Lung microvascular endothelial cell (primary cell): ENCODE data around the gene SLC7A8. TPM values are rescaled to one million over a fixed set of nuclear protein-coding genes. Genes with fewer than 3 reads are reported as not detected.

Source experiments
- DNase-seq, 2 donors: peaks; one replicate each; pipeline versions ENCODE4 v3.0.0 to v3.0.0-alpha.2; 2010; ENCODE audit warnings: low read depth in 2 of 2
- total RNA-seq: library from RNA; depleted of rRNA; stranded (reverse); fragments of >200 nt; gene quantifications from 2 replicates; pipeline ENCODE4 v1.2.1, GENCODE V29; 2014

The SLC7A8 gene
- total RNA-seq, 1 donor from 2014 or later: not detected

DNA sequence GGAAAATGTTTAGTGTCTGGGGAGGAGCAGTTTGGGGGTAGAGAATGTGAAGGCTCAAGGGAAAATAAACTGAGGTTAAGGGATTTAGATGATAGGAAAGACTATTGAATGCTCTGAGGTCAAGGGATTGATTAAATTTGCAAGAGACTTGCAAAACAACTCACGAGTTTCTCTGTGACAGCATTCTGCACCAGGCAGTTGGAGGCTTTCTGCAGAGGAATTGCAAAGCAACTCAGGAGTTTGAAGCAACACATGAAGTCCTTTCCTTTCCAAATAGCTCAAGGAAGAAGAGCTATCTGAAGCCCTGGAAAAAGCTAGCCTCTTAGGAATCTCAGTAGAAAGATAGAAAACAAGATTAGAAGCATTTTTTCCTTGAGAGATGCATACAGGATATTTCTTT lies 23.9 kb downstream of the SLC7A8 start:
- no peak for DNase-seq

GRCh38 chr14:23158779-23159178 lies 24.7 kb downstream of the SLC7A8 start:
- DNase-seq: no peak

- DNase-seq: peak; percentile 34 to 65
Measured at GRCh38 chr14:23154964-23155587, 28.4 kb downstream of the SLC7A8 start.

- DNase-seq: peak in 1 of 2 donors; percentile 50
Measured at GRCh38 chr14:23153851-23154796, 29.3 kb downstream of the SLC7A8 start.

DNA sequence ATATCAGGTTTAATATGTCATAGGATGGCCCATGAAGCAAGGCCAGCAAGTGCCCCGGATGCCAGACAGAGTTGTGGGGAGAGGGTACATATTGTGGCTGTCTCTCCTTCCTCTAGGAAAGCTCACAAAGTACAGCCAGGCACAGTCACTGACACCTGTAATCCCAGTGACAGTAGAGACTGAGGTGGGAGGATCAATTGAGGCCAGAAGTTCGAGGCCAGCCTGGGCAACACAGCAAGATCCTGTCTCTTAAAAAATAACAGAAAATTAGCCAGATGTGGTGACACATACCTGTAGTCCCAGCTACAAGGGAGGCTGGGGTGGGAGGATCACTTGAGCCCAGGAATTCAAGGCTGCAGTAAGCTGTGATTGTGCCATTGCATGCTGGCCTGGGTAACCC lies 32.1 kb downstream of the SLC7A8 start:
- no peak for DNase-seq

GRCh38 chr14:23149745-23150144 lies 33.7 kb downstream of the SLC7A8 start:
- DNase-seq: no peak

DNA sequence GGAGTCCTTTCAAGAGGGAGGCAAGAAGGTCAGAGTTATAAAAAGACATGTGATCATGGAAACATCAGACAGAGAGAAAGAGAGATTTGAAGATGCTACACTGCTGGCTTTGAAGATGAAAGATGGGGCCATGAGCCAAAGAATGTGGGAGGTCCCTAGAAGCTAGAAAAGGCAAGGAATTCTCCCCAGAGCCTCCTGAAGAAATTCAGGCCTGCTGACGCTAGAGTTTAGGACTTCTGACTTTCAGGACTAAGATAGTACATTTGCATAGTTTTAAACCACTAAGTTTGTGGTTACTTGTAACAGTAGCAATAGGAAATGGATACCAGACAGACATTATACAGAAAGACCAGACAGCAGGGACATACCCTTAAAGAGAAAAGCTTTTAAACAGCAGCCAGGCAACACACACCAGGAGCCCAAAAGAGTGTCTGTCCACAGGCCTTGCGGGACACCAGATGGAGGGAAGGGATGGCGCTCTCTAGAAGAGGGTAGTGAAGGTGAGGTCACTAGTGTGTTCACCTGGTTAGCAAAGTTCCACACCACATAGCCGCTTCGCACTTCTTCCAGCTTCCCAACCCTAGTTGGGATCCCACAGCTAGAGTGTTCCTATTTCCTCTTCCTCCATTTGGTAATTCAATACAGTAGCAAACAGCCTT lies 34.7 kb downstream of the SLC7A8 start:
- DNase-seq: no peak

DNA sequence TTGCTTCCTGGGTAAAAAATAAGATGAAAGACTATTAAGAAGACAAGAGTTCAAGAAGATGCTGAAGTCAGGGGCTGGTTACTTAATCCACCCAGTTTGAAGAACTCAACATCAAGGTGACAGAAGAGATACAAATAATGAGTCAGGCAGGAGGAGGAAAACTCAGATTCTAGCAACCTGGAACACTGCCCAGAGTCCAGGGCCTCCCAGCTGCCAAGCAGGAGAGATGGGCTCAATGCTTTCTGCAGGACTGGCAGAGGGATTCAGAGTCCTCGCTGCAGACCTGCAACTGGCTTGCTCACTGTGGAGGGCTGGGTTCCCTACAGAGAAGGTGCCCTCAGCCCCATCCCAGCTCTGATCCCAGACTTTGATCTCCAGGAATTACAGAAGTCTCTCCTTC lies 35.8 kb downstream of the SLC7A8 start:
- peak in 1 of 2 donors; percentile 19 for DNase-seq

DNA sequence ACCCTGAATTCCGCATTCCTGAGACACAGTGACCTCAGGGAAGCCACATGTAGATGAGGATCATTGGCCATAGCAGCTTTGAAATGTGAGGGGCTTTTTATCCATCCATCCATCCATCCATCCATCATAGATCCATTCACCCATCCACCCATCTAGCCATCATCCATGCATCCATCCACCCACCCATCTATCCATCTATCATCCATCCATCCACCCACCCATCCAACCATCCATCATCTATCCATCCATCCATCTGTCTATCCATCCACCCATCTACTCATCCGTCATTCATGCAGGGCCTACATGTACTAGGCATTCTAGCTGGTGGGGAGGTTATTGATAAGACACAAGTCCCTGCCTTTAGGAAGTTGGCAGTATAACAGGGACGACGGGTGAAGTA lies 36.5 kb downstream of the SLC7A8 start:
- no peak for DNase-seq

DNA sequence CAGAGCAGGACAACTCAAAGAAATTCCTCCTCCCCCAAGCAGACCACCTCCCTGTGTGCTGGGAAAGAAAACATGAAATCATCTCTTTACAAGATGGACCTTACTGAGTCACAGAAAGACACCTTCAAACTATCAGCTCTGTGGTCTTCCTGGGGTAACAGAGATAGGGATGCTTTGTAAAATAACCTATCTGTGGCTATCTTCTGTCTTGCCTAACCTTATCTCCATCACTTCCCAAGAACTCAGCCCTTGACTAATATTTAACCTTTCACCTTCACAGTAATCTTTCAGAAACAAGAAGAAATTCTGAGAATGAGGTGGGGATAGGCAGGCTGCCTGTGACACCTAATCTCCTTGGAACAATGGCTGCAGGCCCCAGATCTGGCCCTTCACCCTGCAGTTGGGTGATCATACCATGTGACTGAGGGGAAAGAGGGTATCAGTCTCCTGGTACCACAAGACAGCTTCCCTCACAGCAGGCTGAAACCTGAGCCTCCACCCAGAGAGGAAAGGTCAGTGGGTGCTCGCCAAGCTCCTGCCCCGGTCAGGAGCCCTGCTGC lies 37.0 kb downstream of the SLC7A8 start:
- DNase-seq: no peak

DNA sequence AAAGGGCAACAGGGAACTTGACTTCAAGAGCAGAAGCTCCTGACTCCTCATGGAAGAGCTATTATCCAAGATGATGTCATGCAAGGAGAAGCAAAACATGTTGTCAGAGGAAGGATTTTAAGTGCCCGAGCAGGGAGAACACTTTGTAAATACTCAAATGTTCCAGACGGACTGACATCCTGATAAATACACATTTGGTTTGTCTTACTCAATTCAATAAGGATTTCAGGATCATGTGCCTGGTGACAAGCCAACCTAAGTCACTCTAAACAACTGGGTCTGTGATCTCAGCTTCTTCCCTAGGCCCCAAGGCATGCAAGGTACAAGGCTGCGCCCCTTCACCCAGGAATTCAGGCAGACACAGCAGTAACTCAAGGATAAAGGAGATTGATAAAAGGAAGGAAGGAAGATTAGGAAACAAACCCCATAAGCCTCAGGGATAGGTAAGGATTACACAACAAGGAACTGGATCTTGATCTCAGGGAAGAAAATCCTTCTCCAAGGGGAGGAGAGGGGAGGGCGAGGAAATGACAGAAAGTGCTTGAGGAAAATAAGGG lies 37.6 kb downstream of the SLC7A8 start:
- DNase-seq: no peak

DNA sequence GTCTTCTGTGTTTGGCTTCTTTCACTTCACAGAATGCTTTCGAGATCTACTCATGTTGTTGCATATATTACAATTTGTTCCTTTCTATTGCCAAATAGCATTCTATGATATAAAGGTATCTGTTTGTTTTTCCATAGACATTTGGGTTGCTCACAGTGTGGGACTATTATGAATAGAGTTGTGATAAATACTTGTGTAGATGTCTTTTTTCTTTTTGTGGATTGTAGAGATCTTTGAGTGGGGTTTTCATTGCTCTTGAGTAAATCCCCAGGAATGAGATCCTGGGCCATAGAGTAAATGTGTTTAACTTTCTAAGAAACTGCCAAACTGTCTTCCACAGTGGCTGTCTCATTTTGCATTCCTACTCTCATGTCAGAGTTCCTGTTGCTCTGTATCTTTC lies 39.5 kb downstream of the SLC7A8 start:
- DNase-seq: no peak

DNA sequence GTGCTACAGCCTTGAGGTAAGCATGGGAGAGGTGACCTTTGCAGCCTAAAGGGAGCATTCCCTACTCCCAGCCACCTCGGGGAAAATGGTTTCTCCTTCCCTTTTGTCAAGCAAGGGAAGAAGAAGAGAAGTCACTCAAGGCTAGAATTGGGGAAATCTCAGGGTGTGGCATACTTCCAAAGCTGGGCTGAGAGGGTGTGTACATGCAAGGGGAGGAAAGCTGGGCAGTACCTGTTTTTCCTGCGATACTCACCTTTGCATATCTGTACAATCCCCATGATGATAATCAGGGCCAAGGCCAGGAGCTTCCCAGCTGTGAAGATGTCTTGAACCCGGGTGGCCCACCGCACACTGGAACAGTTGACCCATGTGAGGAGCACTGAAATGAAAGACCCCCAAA lies 40.6 kb downstream of the SLC7A8 start:
- DNase-seq: no peak

DNA sequence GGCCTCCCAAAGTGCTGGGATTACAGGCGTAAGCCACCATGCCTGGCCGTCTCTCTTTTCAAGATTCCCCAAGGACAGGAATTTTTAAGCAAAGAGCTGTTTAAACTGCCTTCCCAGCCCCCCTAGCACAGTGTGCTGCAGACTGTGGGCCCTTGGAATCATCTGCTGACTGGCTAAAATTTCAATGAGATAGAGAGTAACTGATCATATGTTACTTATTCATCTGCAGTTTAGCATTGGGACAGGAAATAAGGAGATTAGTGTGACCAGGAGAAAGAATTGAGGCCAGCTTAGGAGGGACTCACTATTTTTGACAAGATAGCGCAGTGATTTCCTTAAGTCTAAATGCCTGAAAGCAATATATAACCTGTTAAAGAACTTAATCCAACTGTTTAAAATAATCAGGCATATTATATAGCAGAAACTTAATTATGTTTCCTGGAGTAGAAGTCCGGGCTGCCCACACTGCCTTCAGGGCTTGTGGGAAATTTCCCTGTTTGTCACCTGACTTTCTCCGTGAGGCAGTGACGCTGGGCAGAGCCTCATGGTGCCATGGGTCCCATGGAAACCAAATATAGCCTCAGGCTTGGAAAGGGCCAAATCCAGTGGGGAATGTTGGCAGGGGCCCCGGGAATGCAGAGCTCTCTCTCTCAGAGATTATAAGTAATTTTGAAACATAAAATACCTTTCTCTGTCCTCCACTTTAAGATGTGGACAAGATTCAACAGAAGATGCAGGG lies 41.6 kb downstream of the SLC7A8 start:
- peak in 1 of 2 donors; percentile 43 for DNase-seq

- DNase-seq: no peak
Measured at GRCh38 chr14:23140371-23140770, 43.1 kb downstream of the SLC7A8 start.

- DNase-seq: no peak
Measured at GRCh38 chr14:23139874-23140273, 43.6 kb downstream of the SLC7A8 start.

DNA sequence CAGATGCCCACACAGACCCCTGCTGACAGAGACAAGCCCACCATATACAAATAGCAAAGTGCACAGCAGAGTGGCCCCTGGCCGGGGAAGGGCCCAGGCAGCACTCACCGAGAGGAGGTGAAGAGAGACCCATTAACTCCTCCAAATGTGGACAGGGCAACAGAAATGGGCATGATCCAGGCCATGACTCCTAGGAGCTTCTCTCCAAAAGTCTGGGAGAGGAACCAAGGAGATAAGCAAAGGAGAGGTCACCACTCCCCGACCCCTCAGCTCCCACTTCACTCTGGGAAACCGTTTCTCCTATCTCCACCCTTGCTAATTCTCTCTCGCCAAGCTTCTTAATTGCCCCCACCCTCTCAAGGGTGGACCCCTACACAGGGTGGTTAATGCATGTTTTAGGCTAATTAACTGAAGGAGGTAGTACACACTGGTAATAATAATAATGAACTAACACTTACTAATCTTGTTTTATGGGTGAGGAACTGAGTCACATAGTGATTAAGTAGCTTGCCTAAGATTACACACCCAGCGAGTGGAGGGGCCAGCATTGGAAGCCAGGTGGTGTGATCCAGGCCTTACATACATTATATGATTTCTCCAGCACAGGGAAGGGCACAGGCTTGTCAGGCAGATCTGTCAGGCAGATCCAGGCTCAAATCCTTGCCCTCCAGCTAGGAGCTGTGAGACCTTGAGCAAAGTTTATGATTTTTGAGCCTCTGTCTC lies 45.5 kb downstream of the SLC7A8 start:
- no peak for DNase-seq

GRCh38 chr14:23137192-23137812 lies 46.2 kb downstream of the SLC7A8 start:
- no peak for DNase-seq

DNA sequence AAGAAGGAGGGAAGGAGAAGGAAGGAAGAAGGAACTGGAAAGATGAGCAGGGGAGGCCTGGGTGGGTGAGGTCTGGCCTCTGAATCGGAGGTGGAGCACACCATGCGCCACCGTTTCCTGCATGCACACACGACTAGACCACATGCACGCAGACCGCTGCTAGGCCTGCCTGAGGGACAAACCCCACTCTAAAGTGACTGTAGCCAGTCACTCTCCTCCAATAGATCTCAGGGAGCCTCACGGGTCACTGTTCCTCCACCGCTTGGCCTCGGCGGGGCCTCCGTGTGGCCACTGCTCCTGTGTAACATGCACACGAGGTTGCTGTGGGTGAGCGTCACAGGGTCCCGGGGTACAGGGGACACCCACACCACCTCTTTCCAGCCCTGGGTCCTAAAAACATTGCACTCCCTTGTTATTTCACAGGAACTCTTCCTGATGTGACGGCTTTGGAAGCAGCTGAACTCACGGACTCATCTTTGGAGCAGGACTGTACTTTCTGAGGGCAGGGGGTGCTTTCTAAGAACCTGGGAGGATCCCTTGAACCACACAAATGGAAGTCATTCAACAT lies 46.8 kb downstream of the SLC7A8 start:
- DNase-seq: no peak

GRCh38 chr14:23132970-23133369 lies 50.5 kb downstream of the SLC7A8 start:
- no peak for DNase-seq
